ENCODE results near the gene RBCK1.

DNA sequence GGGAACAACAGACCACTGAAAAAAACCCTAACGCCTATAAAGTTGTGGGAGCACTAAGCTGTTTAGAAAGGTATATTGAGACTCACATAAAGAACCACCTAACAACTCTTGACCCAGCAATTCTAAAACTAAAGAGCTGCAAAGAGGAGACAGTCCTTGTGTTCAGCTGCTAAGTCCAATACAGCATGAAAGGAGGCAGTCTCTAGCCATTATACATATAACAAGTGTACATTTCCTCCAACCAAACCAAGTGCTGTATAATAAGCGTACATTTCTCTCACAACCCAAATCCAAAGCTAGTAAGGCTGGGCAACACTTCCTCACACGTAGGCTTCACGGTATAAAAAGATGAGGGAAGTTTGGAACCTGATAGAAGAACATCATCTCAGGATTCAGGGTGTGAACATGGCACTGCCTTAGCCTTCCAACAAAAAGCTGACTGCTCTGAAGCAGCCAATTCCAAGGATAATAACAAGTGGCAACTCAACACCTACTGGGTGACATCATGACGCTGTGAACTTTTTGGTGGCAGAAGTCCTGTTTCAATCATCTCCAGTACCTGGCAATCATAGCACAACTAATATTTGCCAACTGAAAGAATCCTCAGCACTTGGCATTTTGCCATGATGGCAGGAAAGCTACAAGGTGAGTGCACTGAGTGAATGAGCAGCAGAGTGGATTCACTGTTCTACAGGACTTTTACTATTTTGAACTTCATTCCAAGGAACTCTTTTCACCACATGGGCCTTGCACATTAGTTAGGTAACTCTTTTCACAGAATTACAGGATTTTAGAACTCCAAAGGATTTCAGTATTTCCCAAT lies 37.6 kb downstream of the RBCK1 start:
- TF ChIP-seq RFX5 (IDR thresholded peaks at IDR 0.05; ENCODE audit: low read depth, low read length) (no peak), POLR2A (IDR thresholded peaks at IDR 0.05; ENCODE audit: low read depth, low read length) (no peak), CEBPB (IDR thresholded peaks at IDR 0.05; ENCODE audit: low read depth, low read length) (no peak), BHLHE40 (IDR thresholded peaks at IDR 0.05; ENCODE audit: low read depth, low read length) (no peak), SMC3 (IDR thresholded peaks at IDR 0.05; ENCODE audit: low read depth, low read length) (no peak), RAD21 (IDR thresholded peaks at IDR 0.05; ENCODE audit: low read length) (no peak), MAFK (IDR thresholded peaks at IDR 0.05; ENCODE audit: low read depth, low read length) (no peak), NFE2L2 (IDR thresholded peaks at IDR 0.05; ENCODE audit: low read depth, low read length) (no peak), FOS (IDR thresholded peaks at IDR 0.05; ENCODE audit: low read depth, low read length) (no peak), MAZ (IDR thresholded peaks at IDR 0.05; ENCODE audit: borderline replicate concordance, low read depth, low read length) (no peak), MXI1 (IDR thresholded peaks at IDR 0.05; ENCODE audit: borderline replicate concordance, low read depth, low read length) (no peak)
- TF ChIP-seq, protein P1, sequence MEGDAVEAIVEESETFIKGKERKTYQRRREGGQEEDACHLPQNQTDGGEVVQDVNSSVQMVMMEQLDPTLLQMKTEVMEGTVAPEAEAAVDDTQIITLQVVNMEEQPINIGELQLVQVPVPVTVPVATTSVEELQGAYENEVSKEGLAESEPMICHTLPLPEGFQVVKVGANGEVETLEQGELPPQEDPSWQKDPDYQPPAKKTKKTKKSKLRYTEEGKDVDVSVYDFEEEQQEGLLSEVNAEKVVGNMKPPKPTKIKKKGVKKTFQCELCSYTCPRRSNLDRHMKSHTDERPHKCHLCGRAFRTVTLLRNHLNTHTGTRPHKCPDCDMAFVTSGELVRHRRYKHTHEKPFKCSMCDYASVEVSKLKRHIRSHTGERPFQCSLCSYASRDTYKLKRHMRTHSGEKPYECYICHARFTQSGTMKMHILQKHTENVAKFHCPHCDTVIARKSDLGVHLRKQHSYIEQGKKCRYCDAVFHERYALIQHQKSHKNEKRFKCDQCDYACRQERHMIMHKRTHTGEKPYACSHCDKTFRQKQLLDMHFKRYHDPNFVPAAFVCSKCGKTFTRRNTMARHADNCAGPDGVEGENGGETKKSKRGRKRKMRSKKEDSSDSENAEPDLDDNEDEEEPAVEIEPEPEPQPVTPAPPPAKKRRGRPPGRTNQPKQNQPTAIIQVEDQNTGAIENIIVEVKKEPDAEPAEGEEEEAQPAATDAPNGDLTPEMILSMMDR (conservative IDR thresholded peaks at IDR 0.05; ENCODE audit: low read depth, low read length): no peak
- TF ChIP-seq, protein P2, sequence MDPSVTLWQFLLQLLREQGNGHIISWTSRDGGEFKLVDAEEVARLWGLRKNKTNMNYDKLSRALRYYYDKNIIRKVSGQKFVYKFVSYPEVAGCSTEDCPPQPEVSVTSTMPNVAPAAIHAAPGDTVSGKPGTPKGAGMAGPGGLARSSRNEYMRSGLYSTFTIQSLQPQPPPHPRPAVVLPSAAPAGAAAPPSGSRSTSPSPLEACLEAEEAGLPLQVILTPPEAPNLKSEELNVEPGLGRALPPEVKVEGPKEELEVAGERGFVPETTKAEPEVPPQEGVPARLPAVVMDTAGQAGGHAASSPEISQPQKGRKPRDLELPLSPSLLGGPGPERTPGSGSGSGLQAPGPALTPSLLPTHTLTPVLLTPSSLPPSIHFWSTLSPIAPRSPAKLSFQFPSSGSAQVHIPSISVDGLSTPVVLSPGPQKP (IDR thresholded peaks at IDR 0.05; ENCODE audit: borderline replicate concordance, low read depth, low read length): no peak

Measured in IMR-90 (cell line).